Adrenal gland (tissue), 5 donors: ENCODE measurements around the gene CIDEA.

Experiments
- CTCF ChIP-seq, 6 experiments: fragments of 450-650 bp in 4 of 6; fragments of 200-600 bp in 2 of 6; sonication (generic) in 1 of 6; IDR thresholded peaks; 1 replicate in 5 of 6; 2 replicates in 1 of 6; pipeline versions ENCODE4 v1.5.1 to v1.8.0; 2016 to 2021; ENCODE audit warnings: antibody characterized with exemption in 6 of 6, mild to moderate bottlenecking in 2 of 6, moderate library complexity in 1 of 6
- POLR2A ChIP-seq, 2 donors: fragments of 450-650 bp; IDR thresholded peaks; one replicate each; pipeline ENCODE4 v1.6.1; 2017; ENCODE audit warnings: antibody characterized with exemption in 2 of 2, mild to moderate bottlenecking in 2 of 2, moderate library complexity in 1 of 2
- donor health status: DM: no; HTN: no; CAD: no.

DNA sequence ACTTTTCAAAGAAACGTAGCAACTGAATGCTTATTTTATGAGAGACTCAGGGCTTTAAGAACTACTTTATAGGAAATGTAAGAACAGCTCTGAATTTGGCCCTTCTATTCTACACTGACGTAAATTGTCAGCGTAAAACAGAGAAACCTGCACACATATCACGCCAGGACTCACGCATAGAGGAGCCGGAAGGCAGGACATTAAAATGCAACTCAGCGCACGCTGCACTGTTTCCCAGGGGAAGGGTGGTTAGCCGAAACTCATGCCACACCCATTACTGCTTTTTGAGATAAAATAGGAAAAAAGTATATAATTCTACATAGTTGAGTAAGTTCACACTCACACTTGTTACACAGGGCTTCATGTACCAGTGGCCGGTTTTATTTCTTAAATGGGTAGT lies 61.3 kb downstream of the CIDEA start:
- TF ChIP-seq CTCF (IDR thresholded peaks at IDR 0.05) (no peak), POLR2A (IDR thresholded peaks at IDR 0.05) (no peak)
